Calu3 (cell line): ENCODE measurements around the gene ARHGAP31. TPM values are rescaled to one million over a fixed set of nuclear protein-coding genes. Genes with fewer than 3 reads are reported as not detected.
"Not testable (repeated sequence)": the region's sequence is repeated elsewhere in the genome, so short reads cannot be mapped to it uniquely, and the experiment has no call there.

Experiments
- BruUV-seq: library from RNA; stranded (reverse); fragments of 400-500 nt; replicated peaks from 2 replicates; lab custom pipeline; 2021; lab: Mats Ljungman, UMichigan
- CTCF ChIA-PET: fragments of 300-600 bp; sonication (Branson Sonifier 250); formaldehyde crosslinking; loops from one replicate; lab custom pipeline; 2022; ENCODE audit warnings: antibody characterized with exemption; lab: Charles Lee
- DNase-seq: peaks from one replicate; pipeline ENCODE4 v3.0.0; 2022
- H3K27ac Mint-ChIP-seq: one replicate; pipeline ENCODE4 v1.8.0; 2022; ENCODE audit warnings: mixed read lengths; ENCODE audit not compliant: unreplicated experiment
- H3K27me3 Mint-ChIP-seq: one replicate; pipeline ENCODE4 v1.8.0; 2022; ENCODE audit warnings: mixed read lengths; ENCODE audit not compliant: unreplicated experiment
- H3K36me3 Mint-ChIP-seq: one replicate; pipeline ENCODE4 v1.8.0; 2022; ENCODE audit warnings: mild to moderate bottlenecking, moderate library complexity, mixed read lengths; ENCODE audit not compliant: insufficient read depth, unreplicated experiment
- H3K4me1 Mint-ChIP-seq: one replicate; pipeline ENCODE4 v1.8.0; 2022; ENCODE audit warnings: mild to moderate bottlenecking, low read depth, mixed read lengths; ENCODE audit not compliant: unreplicated experiment
- H3K4me3 Mint-ChIP-seq: one replicate; pipeline ENCODE4 v1.8.0; 2022; ENCODE audit warnings: mild to moderate bottlenecking, low read depth, moderate library complexity, mixed read lengths; ENCODE audit not compliant: unreplicated experiment
- H3K9me3 Mint-ChIP-seq: one replicate; pipeline ENCODE4 v1.8.0; 2022; ENCODE audit warnings: low read depth, mixed read lengths; ENCODE audit not compliant: unreplicated experiment
- CTCF ChIP-seq: fragments of 200-600 bp; IDR thresholded peaks from one replicate; pipeline ENCODE4 v1.8.0; 2022; ENCODE audit warnings: antibody characterized with exemption; ENCODE audit not compliant: unreplicated experiment
- intact Hi-C: fragments of 100-400 bp; cut with micrococcal nuclease; formaldehyde crosslinking; loops from one replicate; pipeline ENCODE4 v1.10.0; 2022; ENCODE audit not compliant: unreplicated experiment
- total RNA-seq: library from RNA; stranded (reverse); gene quantifications from 2 replicates; pipeline ENCODE4 v1.2.3, GENCODE V29; 2022

Gene ARHGAP31
- total RNA-seq, 1 experiment from 2014 or later: 0.52 TPM

GRCh38 chr3:119330858-119331257 is 36.7 kb downstream of the ARHGAP31 start:
- Mint-ChIP-seq H3K4me3 (no peak overlapping the region), H3K27me3 (no peaks in the 10 kb centered on the region), H3K9me3 (no peaks in the 10 kb centered on the region), H3K4me1 (no peaks in the 10 kb centered on the region), H3K27ac (no peak overlapping the region), H3K36me3 (no peaks in the 10 kb centered on the region)
- DNase-seq: no peak
- TF ChIP-seq CTCF: no peak
- CTCF ChIA-PET: no interaction called here
- intact Hi-C loops: no loop called here
- BruUV-seq: no TSS peak

GRCh38 chr3:119331661-119332060 is 37.5 kb downstream of the ARHGAP31 start:
- Mint-ChIP-seq H3K9me3 (no peaks in the 10 kb centered on the region), H3K4me3 (no peak overlapping the region), H3K27ac (no peak overlapping the region), H3K27me3 (no peaks in the 10 kb centered on the region), H3K4me1 (no peaks in the 10 kb centered on the region), H3K36me3 (no peaks in the 10 kb centered on the region)
- intact Hi-C loops: no loop called here
- CTCF ChIA-PET: no interaction called here
- TF ChIP-seq CTCF: no peak
- no TSS peak for BruUV-seq
- DNase-seq: no peak

GRCh38 chr3:119333773-119334509 is 39.8 kb downstream of the ARHGAP31 start:
- intact Hi-C loops: no loop called here
- BruUV-seq: no TSS peak
- Mint-ChIP-seq H3K36me3 (no peaks in the 10 kb centered on the region), H3K27me3 (no peaks in the 10 kb centered on the region), H3K4me3 (no peak overlapping the region), H3K4me1 (no peaks in the 10 kb centered on the region), H3K9me3 (no peaks in the 10 kb centered on the region), H3K27ac (no peak overlapping the region)
- CTCF ChIA-PET: no interaction called here
- TF ChIP-seq CTCF: no peak
- no peak for DNase-seq

- H3K36me3 Mint-ChIP-seq: no peaks in the 10 kb centered on the region
- DNase-seq: no peak
- H3K27me3 Mint-ChIP-seq: no peaks in the 10 kb centered on the region
- CTCF ChIA-PET: no interaction called here
- no peaks in the 10 kb centered on the region for H3K9me3 Mint-ChIP-seq
- intact Hi-C loops: no loop called here
- no peak overlapping the region for H3K4me3 Mint-ChIP-seq
- H3K4me1 Mint-ChIP-seq: no peaks in the 10 kb centered on the region
- no peak for TF ChIP-seq CTCF
- no TSS peak for BruUV-seq
- H3K27ac Mint-ChIP-seq: no peak overlapping the region
Observed at GRCh38 chr3:119336823-119337222, 42.6 kb downstream of the ARHGAP31 start.

- H3K9me3 Mint-ChIP-seq, H3K27ac Mint-ChIP-seq, H3K36me3 Mint-ChIP-seq, H3K27me3 Mint-ChIP-seq, intact Hi-C loops, H3K4me3 Mint-ChIP-seq, H3K4me1 Mint-ChIP-seq, DNase-seq, CTCF ChIA-PET, BruUV-seq: not testable (repeated sequence)
Observed at GRCh38 chr3:119337407-119337806, 43.2 kb downstream of the ARHGAP31 start.
